GM10248 (cell line): ENCODE results near the gene INSYN2B.
"Not testable (repeated sequence)": the region's sequence is repeated elsewhere in the genome, so short reads cannot be mapped to it uniquely, and the experiment has no call there.

Source experiments
- CTCF ChIA-PET: fragments of 300-600 bp; sonication (Branson Sonifier 250); formaldehyde crosslinking; extraction: SDS; loops from one replicate; lab custom pipeline; 2021; ENCODE audit warnings: antibody characterized with exemption; lab: Yijun Ruan, JAX
- POLR2A ChIA-PET: fragments of 350-650 bp; sonication (Branson Sonifier 250); formaldehyde crosslinking; extraction: SDS; loops from one replicate; lab custom pipeline; 2020; ENCODE audit warnings: antibody characterized with exemption; lab: Yijun Ruan, JAX
- DNase-seq: peaks from one replicate; pipeline ENCODE4 v3.0.0; 2012; ENCODE audit errors: extremely low spot score
- CTCF ChIP-seq: IDR thresholded peaks from 2 replicates; pipeline ENCODE4 v1.5.1; 2012; ENCODE audit warnings: mild to moderate bottlenecking, low read depth; ENCODE audit errors: extremely low read depth, missing control alignments, control extremely low read depth

Gene INSYN2B

GRCh38 chr5:169847519-169847918, 132.8 kb downstream of the INSYN2B start:
- POLR2A ChIA-PET = no interaction called here
- CTCF ChIA-PET = interaction anchor here (1.3 kb wide), 1 partner anchor 14 kb away, joined by 3 read pairs; no protein-coding TSS in a partner anchor
- no peak for TF ChIP-seq CTCF

GRCh38 chr5:169842699-169843098, 137.6 kb downstream of the INSYN2B start:
- ChIA-PET POLR2A (no interaction called here), CTCF (interaction anchor here (0.9 to 2.6 kb wide), 2 partner anchors 7 to 16 kb away, joined by 3 to 11 read pairs; no protein-coding TSS in a partner anchor)
- no peak for DNase-seq
- no peak for TF ChIP-seq CTCF

More at GRCh38 chr5:169847519-169847918, 132.8 kb downstream of the INSYN2B start:
- DNase-seq = no peak

- CTCF ChIA-PET = interaction anchor here (1.0 to 2.6 kb wide), 3 partner anchors 10 to 35 kb away, joined by 3 to 11 read pairs (median 4); no protein-coding TSS in a partner anchor
- no peak for DNase-seq
- TF ChIP-seq CTCF = no peak
- POLR2A ChIA-PET = no interaction called here
Observed at GRCh38 chr5:169840405-169840804, 139.9 kb downstream of the INSYN2B start.

- ChIA-PET POLR2A (no interaction called here), CTCF (interaction anchor here (1.3 kb wide), 1 partner anchor 12 kb away, joined by 3 read pairs; no protein-coding TSS in a partner anchor)
- no peak for TF ChIP-seq CTCF
- peak; percentile 35 for DNase-seq
Observed at GRCh38 chr5:169838688-169839087, 141.6 kb downstream of the INSYN2B start.

- ChIA-PET POLR2A (no interaction called here), CTCF (interaction anchor here (1.0 to 1.5 kb wide), 2 partner anchors 9 to 33 kb away, joined by 3 to 4 read pairs; no protein-coding TSS in a partner anchor)
- no peak for DNase-seq
- no peak for TF ChIP-seq CTCF
Observed at GRCh38 chr5:169837686-169838085, 142.6 kb downstream of the INSYN2B start.

- no peak for TF ChIP-seq CTCF
- DNase-seq = no peak
- ChIA-PET POLR2A (no interaction called here), CTCF (interaction anchor here (1.0 to 1.5 kb wide), 3 partner anchors 10 to 32 kb away, joined by 3 to 4 read pairs (median 3); no protein-coding TSS in a partner anchor)
Observed at GRCh38 chr5:169836835-169837536, 143.3 kb downstream of the INSYN2B start.

- DNase-seq, POLR2A ChIA-PET: not testable (repeated sequence)
- CTCF ChIA-PET = interaction anchor here (2.2 kb wide), 1 partner anchor 14 kb away, joined by 5 read pairs; no protein-coding TSS in a partner anchor
Observed at GRCh38 chr5:169834540-169834939, 145.8 kb downstream of the INSYN2B start.

- POLR2A ChIA-PET, DNase-seq: not testable (repeated sequence)
- CTCF ChIA-PET = interaction anchor here (1.4 to 2.2 kb wide), 2 partner anchors 13 to 15 kb away, joined by 3 to 5 read pairs; no protein-coding TSS in a partner anchor
Observed at GRCh38 chr5:169833681-169834292, 146.5 kb downstream of the INSYN2B start.
